ENCODE measurements around the gene MAML2. TPM values are rescaled to one million over a fixed set of nuclear protein-coding genes. Genes with fewer than 3 reads are reported as not detected.

MAML2 gene
- total RNA-seq, 1 donor from 2014 or later = 4.8 TPM

DNA sequence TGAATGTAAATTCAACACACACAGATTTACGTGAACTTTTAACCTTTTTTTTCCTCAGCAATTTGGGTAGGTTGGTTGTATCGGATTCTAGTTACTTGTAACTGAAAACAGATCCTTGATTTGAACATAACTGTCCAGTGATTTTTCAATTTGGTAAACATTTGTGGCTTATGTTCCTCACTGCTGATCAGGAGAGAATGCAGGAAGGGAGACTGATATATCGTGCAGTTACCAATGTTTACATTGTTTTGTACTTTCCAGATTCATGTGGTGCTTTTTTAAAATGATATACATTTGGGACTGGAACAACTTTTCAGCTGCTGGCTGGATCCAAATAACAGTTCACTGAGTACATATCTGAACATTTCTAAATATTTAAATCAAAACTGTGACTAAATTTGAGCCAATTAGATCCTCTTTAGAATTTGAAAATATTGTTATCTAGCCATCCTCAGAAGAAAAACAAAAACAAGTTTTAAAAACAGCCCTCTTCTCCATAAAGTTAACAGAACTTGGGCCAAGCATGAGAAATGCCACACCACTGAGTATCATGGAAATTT is 334.8 kb downstream of the MAML2 start:
- DNase-seq = no peak

- no peak for DNase-seq
These were observed 337.0 kb downstream of the MAML2 start for GRCh38 chr11:96006037-96006436.

GRCh38 chr11:96004862-96005261 is 338.1 kb downstream of the MAML2 start:
- no peak for DNase-seq

DNA sequence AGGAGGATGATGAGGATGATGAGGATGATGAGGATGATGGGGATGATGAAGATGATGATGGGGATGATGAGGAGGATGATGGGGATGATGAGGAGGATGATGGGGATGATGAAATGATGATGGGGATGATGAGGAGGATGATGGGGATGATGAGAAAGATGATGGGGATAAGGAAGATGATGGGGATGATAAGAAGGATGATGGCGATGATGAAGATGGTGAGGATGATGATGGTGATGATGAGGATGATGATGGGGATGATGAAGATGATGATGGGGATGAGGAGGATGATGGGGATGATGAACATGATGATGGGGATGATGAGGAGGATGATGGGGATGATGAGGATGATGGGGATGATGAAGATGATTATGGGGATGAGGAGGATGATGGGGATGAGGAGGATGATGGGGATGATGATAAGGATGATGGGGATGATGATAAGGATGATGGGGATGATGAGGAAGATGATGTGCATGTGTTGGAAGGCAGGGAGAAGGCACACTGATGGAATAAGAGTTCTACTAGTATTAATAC is 340.2 kb downstream of the MAML2 start:
- DNase-seq = no peak

- DNase-seq = no peak
These were observed 340.7 kb downstream of the MAML2 start for GRCh38 chr11:96002339-96002738.

DNA sequence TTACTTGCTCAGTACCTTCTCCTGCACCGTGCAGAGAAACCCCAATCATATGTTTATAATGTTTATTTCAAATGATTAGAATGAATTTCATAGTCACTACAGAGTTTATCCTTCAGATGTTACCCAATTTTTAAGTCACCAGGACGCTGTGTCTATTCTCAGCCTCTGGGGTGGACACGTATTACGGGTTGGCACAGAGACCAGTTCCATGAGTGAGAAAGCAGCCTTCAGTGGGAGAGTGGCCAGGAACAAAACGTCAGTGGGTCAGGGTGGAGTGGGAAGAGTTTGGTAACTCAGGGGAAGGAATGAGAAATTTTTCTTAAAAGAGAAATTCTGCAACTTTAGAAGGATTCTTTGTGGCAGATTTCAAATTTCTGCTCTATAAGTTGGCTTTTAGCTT is 342.0 kb downstream of the MAML2 start:
- no peak for DNase-seq

GRCh38 chr11:95999711-96000406 is 343.1 kb downstream of the MAML2 start:
- DNase-seq = no peak

- DNase-seq = no peak
These were observed 346.3 kb downstream of the MAML2 start for GRCh38 chr11:95996621-95997235.

DNA sequence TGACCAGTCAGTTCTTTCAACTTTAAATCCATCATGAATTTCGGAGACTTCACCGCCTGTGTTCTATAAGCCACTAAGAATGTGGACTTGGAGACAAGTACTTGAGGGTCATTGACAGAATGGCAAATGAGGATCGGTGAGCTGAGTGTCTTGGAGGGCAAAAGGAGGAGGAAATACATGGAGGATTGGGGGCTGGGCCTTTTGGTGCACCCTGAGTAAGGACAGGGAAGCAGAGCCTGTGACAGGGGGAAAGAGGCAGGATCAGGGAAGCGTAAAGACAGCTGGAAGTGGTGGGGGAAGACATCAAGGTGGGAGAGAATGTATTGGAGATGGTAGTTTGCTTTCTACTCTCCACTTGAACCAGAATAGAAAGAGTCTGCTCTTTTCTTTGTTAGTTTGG is 348.7 kb downstream of the MAML2 start:
- DNase-seq = no peak

DNA sequence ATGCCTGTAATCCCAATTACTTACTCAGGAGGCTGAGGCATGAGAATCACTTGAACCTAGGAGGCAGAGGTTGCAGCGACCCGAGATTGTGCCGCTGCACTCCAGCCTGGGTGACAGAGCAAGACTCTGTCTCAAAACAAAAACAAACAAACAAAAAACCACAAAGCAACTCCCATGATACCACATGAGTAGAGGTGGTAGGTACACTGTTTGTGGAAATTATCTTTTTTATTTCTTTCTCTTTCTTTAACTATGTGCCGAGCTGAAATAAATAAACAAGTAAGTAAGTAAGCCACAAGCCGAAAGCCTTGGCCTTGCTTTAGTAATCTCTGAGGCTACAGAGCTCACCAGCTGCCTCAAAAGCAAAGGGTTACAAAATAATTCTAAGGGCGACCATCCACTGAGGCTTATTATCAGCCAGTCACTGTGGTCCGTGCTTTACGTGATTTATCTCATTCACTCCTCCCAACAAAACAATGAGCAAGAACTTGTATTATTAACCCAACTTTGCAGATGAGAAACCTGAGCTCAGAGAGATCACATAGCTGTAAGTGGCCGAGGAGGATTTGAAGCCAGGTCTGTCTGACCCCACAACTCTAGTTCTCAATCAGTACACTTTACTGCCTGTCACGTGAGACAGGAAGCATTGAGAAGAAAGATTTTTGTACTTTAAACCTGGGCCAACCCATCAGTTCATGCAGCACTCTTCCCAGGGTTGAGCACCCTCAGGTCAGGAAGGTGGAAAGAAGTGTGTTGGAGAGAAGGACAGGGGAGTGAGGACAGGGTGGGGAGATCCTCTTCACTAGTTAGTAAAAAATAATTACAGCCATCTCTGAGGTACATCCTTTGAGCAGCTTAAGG is 349.3 kb downstream of the MAML2 start:
- no peak for DNase-seq

- DNase-seq = no peak
These were observed 351.4 kb downstream of the MAML2 start for GRCh38 chr11:95991545-95991944.

GRCh38 chr11:95991101-95991500 is 351.9 kb downstream of the MAML2 start:
- no peak for DNase-seq

- no peak for DNase-seq
These were observed 353.2 kb downstream of the MAML2 start for GRCh38 chr11:95989780-95990179.

GRCh38 chr11:95989076-95989605 is 353.9 kb downstream of the MAML2 start:
- no peak for DNase-seq

DNA sequence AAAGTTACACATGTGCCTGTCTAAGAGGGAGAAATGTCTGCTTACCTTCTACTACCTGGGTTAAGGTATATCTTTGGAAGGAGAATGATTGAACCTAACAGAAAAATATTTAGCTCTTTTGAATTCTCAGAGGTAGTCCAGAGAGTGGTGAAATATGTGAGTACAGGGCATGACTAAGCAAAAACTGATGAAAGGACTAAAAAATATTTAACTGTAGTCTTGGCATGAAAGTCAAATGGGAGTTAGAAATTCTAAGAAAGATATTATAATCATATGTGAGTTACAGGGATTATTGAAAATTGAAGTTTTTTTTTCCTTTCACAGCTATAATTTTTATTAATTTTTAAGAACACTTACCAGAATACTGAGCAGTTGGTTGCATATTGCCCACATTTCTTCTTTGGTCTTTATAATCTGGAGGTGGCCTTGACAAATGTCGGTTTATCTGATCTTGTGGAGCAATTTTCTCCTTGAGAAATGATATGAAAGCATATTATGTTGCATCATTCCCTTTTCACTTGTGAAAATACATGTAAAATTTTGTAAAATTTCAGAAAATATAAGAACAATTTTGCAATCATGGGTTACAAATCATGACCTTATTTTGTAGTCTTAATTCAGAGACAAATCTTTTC is 357.7 kb downstream of the MAML2 start:
- no peak for DNase-seq

GRCh38 chr11:95984072-95984471 is 358.9 kb downstream of the MAML2 start:
- DNase-seq = no peak

- no peak for DNase-seq
These were observed 365.3 kb downstream of the MAML2 start for GRCh38 chr11:95977534-95978174.

DNA sequence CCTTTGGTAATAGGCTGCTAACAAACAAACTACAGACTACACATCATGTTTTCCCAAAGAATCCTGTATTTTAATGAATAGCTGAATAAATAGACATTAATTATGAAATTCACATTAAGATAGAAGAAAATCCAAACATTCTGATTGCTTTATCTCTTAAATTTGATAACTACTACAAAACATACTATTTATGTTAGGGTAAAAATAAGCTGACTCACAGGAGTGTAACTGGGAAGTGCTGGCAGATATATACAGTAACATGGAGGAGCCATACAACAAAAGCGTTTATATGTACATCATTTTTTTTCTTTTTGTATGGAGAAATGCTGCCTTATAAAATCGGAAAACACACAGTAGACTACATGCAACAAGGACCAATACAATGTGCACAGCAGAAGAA is 366.4 kb downstream of the MAML2 start:
- no peak for DNase-seq

DNA sequence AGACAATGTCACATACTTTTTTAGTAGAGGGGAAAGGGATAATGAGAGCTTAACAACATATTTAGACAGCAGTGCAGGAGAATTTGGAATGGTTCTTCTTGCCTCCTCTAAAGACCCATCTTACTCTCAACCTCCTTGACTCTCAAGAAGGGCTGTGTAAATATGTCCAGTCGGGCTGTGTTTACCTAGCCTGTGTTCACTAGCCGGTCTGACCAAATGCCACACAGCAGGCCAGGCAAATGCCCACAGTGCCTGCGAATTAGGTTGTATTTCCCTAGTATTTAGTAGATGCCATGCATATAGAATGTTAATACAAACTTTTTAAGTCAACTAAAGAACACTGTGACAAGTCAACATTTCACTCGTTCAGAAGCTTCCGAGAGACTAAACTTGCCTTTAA is 367.7 kb downstream of the MAML2 start:
- no peak for DNase-seq

DNA sequence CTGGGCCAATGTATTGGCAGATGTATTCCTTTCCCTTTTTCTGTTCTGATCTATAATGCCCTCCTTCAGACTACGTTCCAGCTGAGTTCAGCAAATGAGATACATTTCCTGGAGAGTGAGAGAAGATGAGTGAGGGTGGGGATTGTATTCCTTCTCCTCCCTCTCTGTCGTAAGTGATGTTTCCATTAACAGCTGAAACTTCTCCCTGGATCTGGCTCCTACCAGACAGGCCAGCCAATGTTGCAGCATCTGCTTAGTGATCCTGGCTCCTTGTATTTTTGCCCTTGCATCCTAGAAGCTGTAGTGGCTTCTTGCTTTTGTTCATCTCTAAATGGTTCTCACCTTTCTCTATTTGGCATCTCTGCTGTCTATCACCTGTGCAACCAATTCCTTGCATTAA is 370.9 kb downstream of the MAML2 start:
- DNase-seq = no peak

DNA sequence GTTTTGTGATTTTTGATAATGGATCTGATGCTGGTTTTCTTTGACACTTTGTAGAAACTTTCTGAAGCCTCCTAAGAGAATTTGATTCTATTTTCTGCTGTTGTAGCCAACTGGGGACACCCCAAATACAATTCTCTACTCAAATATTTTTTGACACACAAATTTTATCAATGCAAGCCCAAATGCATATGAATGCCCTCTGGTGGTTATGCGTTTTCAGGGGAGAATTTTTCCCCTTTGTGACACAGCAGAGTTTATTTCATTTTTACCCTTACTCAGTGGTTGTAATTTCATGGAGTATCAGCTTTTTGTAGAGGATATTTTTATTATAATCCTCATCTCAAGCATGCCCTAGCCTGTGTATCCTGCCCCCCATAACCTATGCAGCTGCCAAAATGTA is 374.4 kb downstream of the MAML2 start:
- DNase-seq = no peak

DNA sequence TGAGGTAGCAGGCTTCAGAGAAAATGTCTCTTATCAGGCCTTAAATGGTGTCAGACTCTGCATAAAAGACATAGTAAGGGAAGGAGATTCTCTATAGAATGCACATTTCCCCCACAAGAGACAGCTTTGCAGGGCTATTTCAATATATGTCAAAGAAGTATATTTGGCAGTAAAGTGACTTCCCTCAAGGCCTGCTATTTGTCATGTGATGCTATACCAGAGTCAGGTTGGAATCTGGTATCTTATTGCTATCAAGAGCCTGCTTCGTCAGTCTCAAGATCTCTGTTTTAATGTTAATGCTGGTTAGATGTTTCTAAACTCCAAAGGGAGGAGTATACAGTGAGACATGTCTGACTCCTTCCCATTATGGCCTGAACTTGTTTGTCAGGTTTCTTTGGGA is 378.7 kb downstream of the MAML2 start:
- DNase-seq = no peak

Data from occipital lobe (tissue), 2 donors.